COLO668 (cell line): ENCODE data around the gene ERBB3.
"Not testable (repeated sequence)": the region's sequence is repeated elsewhere in the genome, so short reads cannot be mapped to it uniquely, and the experiment has no call there.

Experiments
- DNase-seq: peaks from one replicate; lab custom pipeline; 2025; ENCODE audit not compliant: unreplicated experiment; lab: John Stamatoyannopoulos, UW

ERBB3 gene

GRCh38 chr12:56079723-56080555 lies at the start of gene ERBB3:
Gene ERBB3 (plus strand): TSS chr12:56080165. CDS start chr12:56080301, 136 bp downstream.
- DNase-seq = peak; percentile 79

DNA sequence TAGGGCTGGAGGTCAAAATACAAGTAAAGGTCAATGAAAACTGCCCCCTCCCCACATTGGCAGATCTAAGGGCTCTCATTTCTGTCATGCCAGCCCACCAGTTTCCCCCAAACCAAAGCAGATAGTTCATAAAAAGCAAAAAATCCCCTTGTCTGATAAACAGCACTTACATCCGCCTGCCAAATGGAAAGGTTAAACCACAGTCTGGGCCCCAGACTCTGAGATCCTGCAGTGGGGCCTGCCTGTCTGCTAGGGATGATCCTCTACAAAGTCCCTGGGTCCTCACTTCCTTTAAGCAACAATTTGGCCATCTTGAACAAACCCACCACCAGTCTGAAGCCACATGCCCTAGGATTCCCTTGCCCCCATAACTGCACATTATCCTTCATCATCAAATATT lies 48.0 kb upstream of the ERBB3 start:
- no peak for DNase-seq

DNA sequence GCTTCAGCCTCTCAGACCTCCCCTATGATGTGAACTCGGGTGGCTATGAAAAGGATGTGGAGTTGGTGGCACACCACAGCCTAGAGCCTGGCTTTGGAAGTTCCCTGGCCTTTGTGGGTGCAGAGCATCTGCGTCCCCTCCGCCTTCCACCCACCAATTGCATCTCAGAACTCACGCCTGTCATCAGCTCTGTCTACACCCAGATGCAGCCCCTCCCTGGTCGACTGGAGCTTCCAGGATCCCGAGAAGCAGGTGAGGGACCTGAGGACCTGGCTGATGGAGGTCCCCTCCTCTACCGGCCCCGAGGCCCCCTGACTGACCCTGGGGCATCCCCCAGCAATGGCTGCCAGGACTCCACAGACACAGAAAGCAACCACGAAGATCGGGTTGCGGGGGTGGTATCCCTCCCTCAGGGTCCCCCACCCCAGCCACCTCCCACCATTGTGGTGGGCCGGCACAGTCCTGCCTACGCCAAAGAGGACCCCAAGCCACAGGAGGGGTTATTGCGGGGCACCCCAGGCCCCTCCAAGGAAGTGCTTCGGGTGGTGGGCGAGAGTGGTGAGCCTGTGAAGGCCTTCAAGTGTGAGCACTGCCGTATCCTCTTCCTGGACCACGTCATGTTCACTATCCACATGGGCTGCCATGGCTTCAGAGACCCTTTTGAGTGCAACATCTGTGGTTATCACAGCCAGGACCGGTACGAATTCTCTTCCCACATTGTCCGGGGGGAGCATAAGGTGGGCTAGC lies 45.2 kb upstream of the ERBB3 start:
- DNase-seq = no peak

DNA sequence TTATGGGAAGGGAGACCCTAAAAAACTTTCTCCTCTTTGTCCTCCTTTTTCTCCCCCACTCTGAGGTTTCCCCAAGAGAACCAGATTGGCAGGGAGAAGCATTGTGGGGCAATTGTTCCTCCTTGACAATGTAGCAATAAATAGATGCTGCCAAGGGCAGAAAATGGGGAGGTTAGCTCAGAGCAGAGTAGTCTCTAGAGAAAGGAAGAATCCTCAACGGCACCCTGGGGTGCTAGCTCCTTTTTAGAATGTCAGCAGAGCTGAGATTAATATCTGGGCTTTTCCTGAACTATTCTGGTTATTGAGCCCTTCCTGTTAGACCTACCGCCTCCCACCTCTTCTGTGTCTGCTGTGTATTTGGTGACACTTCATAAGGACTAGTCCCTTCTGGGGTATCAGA lies 42.8 kb upstream of the ERBB3 start:
- DNase-seq = no peak

GRCh38 chr12:56038022-56038655 lies 41.8 kb upstream of the ERBB3 start:
- DNase-seq = no peak

- DNase-seq = no peak
Measured at GRCh38 chr12:56040151-56040550, 39.8 kb upstream of the ERBB3 start.

GRCh38 chr12:56040963-56041551 lies 38.9 kb upstream of the ERBB3 start:
- no peak for DNase-seq

- peak; percentile 95 for DNase-seq
Measured at GRCh38 chr12:56041552-56042429, 38.2 kb upstream of the ERBB3 start, which contains the start of gene RPS26. Gene RPS26 (plus strand): TSS chr12:56041918. CDS start chr12:56042167, 249 bp downstream.

DNA sequence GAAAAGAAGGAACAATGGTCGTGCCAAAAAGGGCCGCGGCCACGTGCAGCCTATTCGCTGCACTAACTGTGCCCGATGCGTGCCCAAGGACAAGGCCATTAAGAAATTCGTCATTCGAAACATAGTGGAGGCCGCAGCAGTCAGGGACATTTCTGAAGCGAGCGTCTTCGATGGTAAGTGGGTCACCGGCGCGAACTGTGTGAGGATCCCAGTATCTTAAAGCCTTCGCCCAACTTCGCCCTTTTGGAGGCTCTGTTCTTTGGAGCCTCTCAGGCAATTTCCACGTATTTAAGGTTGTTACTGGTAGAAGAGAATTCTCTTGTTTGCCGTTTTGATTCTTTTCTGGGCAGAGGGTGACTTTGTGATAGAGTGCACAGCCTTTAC lies 37.5 kb upstream of the ERBB3 start:
- not testable (repeated sequence) for DNase-seq

GRCh38 chr12:56042843-56043242 lies 37.1 kb upstream of the ERBB3 start:
- DNase-seq = no peak

GRCh38 chr12:56046027-56046780 lies 33.8 kb upstream of the ERBB3 start:
- no peak for DNase-seq

GRCh38 chr12:56053407-56053893 lies 26.5 kb upstream of the ERBB3 start:
- DNase-seq = no peak

GRCh38 chr12:56059964-56060363 lies 20.0 kb upstream of the ERBB3 start:
- DNase-seq = not testable (repeated sequence)

GRCh38 chr12:56061982-56062381 lies 18.0 kb upstream of the ERBB3 start:
- DNase-seq = no peak

GRCh38 chr12:56062996-56063395 lies 17.0 kb upstream of the ERBB3 start:
- DNase-seq = no peak

GRCh38 chr12:56071648-56072047 lies 8.3 kb upstream of the ERBB3 start:
- no peak for DNase-seq

- no peak for DNase-seq
Measured at GRCh38 chr12:56074396-56074795, 5.6 kb upstream of the ERBB3 start.

DNA sequence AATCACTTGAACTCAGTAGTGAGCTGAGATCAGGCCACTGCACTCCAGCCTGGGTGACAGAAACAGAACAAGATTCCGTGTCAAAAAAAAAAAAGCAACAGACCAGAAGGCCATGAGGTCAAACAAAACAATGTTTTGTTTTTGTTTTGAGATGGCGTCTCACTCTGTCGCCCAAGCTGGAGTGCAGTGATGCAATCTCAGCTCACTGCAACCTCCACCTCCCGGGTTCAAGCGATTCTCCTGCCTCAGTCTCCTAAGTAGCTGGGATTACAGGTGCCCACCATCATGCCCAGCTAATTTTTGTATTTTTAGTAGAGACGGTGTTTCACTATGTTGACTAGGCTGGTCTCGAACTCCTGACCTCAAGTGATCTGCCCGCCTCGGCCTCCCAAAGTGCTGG lies 2.0 kb upstream of the ERBB3 start:
- DNase-seq = not testable (repeated sequence)

DNA sequence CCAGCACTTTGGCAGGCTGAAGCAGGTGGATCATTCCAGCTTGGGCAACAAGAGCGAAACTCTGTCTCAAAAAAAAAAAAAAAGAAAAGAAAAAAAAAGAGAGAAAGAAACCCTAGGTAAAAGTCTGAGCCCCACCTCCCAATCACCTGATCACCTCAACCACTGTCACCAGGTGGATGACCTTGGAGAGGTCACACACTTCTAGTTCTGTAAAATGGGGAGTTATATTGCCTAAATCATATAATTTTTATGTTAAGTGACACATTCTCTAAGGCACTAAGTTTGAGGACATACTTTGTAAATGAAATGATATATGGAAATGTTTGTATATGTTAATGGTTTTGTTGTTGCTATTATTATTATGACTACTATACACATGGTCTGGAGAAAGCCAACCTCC lies 1.5 kb upstream of the ERBB3 start:
- DNase-seq = no peak
